Testis (tissue), 2 donors: ENCODE data around the gene ANAPC2.

Experiments
- POLR2A ChIP-seq: fragments of 450-650 bp; IDR thresholded peaks from one replicate; pipeline ENCODE4 v1.6.1; 2017; ENCODE audit warnings: antibody characterized with exemption, mild to moderate bottlenecking, moderate library complexity
- TF ChIP-seq, protein P1 (sequence below), 3 experiments: fragments of 450-650 bp in 2 of 3; fragments of 200-600 bp in 1 of 3; sonication (generic) in 1 of 3; IDR thresholded peaks; one replicate each; pipeline ENCODE4 v1.5.1; 2016 to 2019; ENCODE audit warnings: antibody characterized with exemption in 3 of 3, mild to moderate bottlenecking in 2 of 3, moderate library complexity in 1 of 3

DNA sequence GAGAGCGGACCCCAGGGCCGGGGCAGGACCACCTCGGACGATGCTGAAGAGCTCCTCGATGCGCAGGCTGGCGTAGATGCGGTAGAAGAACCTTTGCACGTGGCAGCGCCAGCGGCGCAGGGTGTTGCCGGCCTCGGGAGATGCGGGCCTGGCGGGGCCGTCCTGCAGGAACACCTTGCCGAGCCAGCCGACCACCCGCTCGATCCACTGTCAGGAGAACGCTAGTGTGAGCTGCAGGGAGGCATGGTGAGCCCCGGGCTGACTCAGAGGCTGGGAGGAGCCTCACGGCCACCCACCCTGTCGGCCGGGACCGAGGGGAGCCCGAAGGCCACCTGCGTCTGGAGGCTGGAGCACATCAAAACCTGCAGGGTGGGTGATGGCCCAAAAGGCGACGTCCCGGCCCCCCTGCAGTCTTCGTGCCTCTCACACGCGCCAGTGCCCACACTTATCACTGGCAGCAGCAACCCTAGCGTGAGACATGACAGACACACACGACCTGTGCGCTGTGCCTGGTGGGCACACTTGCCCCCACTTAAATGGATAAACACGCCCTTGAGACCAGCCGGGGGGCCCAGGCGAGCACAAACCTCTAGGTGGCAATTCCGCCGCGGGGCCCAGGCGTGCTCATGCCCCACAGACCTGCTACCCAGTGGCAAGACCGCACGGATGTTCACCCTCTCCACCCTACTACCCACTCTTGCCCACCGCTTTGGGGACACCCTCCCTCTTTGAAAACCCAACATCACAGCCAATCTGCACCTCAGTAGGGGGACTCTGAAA lies 3.3 kb downstream of the ANAPC2 start:
- TF ChIP-seq, protein P1, sequence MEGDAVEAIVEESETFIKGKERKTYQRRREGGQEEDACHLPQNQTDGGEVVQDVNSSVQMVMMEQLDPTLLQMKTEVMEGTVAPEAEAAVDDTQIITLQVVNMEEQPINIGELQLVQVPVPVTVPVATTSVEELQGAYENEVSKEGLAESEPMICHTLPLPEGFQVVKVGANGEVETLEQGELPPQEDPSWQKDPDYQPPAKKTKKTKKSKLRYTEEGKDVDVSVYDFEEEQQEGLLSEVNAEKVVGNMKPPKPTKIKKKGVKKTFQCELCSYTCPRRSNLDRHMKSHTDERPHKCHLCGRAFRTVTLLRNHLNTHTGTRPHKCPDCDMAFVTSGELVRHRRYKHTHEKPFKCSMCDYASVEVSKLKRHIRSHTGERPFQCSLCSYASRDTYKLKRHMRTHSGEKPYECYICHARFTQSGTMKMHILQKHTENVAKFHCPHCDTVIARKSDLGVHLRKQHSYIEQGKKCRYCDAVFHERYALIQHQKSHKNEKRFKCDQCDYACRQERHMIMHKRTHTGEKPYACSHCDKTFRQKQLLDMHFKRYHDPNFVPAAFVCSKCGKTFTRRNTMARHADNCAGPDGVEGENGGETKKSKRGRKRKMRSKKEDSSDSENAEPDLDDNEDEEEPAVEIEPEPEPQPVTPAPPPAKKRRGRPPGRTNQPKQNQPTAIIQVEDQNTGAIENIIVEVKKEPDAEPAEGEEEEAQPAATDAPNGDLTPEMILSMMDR (IDR thresholded peaks at IDR 0.05) = no peak
- no peak for TF ChIP-seq POLR2A
